Right lobe of liver (tissue), 4 donors: Measurements from ENCODE around the gene PEAR1.

Experiments used
- CTCF ChIP-seq, 4 donors: fragments of 200-600 bp in 3 of 4; fragments of 450-650 bp in 1 of 4; IDR thresholded peaks; one replicate each; pipeline versions ENCODE4 v1.5.1 to v1.8.0; 2016 to 2022; ENCODE audit warnings: antibody characterized with exemption in 4 of 4, mild to moderate bottlenecking in 2 of 4
- POLR2A ChIP-seq: fragments of 450-650 bp; IDR thresholded peaks from one replicate; pipeline ENCODE4 v1.6.1; 2017; ENCODE audit warnings: antibody characterized with exemption, mild to moderate bottlenecking
- donor health status: DM: no; HTN: no; CAD: no.
- donor health status: DM: no; HTN: no; CAD: no.
- donor health status: DM: no; HTN: yes; CAD: no.

GRCh38 chr1:156845055-156845952, 48.2 kb upstream of the PEAR1 start:
- TF ChIP-seq CTCF (IDR thresholded peaks at IDR 0.05) (no peak), POLR2A (no peak)
